Neural progenitor cell (in vitro differentiated cells): ENCODE measurements around the gene TMCC1.

Experiments
- CTCF ChIP-seq: fragments of 200-600 bp; sonication (generic); IDR thresholded peaks from 2 replicates; pipeline ENCODE4 v1.5.1; 2017; ENCODE audit warnings: antibody characterized with exemption, mild to moderate bottlenecking
- EZH2phosphoT487 ChIP-seq: fragments of 200-600 bp; sonication (generic); IDR thresholded peaks from 2 replicates; pipeline ENCODE4 v1.6.1; 2017; ENCODE audit warnings: antibody characterized with exemption

- TF ChIP-seq EZH2phosphoT487 (no peak), CTCF (no peak)
These were observed 135.2 kb downstream of the TMCC1 start for GRCh38 chr3:129758306-129758705.
